ENCODE results near the gene RARS1.

The RARS1 gene

GRCh38 chr5:168481330-168481788, 4.9 kb upstream of the RARS1 start:
- DNase-seq: no peak
- TF ChIP-seq, protein P1, sequence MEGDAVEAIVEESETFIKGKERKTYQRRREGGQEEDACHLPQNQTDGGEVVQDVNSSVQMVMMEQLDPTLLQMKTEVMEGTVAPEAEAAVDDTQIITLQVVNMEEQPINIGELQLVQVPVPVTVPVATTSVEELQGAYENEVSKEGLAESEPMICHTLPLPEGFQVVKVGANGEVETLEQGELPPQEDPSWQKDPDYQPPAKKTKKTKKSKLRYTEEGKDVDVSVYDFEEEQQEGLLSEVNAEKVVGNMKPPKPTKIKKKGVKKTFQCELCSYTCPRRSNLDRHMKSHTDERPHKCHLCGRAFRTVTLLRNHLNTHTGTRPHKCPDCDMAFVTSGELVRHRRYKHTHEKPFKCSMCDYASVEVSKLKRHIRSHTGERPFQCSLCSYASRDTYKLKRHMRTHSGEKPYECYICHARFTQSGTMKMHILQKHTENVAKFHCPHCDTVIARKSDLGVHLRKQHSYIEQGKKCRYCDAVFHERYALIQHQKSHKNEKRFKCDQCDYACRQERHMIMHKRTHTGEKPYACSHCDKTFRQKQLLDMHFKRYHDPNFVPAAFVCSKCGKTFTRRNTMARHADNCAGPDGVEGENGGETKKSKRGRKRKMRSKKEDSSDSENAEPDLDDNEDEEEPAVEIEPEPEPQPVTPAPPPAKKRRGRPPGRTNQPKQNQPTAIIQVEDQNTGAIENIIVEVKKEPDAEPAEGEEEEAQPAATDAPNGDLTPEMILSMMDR (IDR thresholded peaks at IDR 0.05; ENCODE audit: low read depth, low read length, missing control alignments): no peak
- in situ Hi-C loops (cut with HindIII; ENCODE audit: low pct_ligation_motif_present, low sequenced_read_pairs): no loop called here
- Histone ChIP-seq H3K4me3 (ENCODE audit: low read depth, low read length) (no peak overlapping the region), H3K36me3 (replicated peaks) (no peaks in the 10 kb centered on the region), H3K27ac (no peak overlapping the region), H3K27me3 (replicated peaks) (no peaks in the 10 kb centered on the region)

DNA sequence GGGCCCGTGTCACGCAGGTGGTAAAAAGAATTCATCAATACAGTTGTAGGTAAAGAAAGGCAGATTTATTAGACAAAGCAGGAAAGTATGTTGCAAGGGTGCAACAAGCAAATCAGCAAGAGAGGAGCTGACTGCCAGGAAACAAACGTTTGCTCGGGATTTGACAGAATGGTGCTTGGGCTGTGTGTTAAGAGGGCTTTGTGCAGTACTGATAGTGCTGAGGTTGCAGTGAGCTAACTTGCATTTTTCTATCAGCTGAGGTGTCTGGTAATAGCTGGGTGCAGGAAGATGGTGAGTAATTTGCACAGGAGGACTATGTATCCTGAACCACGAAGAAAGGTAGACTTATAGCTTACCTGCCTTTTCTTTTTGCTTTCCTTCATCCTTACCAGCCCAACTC, 3.9 kb upstream of the RARS1 start:
- no peak for DNase-seq
- H3K36me3 ChIP-seq (replicated peaks): no peaks in the 10 kb centered on the region
- in situ Hi-C loops (cut with HindIII; ENCODE audit: low pct_ligation_motif_present, low sequenced_read_pairs): no loop called here
- H3K27ac ChIP-seq: no peak overlapping the region
- no peaks in the 10 kb centered on the region for H3K27me3 ChIP-seq (replicated peaks)
- H3K4me3 ChIP-seq (ENCODE audit: low read depth, low read length): no peak overlapping the region
- TF ChIP-seq, protein P1 (IDR thresholded peaks at IDR 0.05; ENCODE audit: low read depth, low read length, missing control alignments): no peak

GRCh38 chr5:168489059-168489458, 2.8 kb downstream of the RARS1 start:
- Histone ChIP-seq H3K36me3 (replicated peaks) (peaks cover 51% of the 10 kb centered on the region), H3K4me3 (ENCODE audit: low read depth, low read length) (no peak overlapping the region), H3K27ac (no peak overlapping the region), H3K27me3 (replicated peaks) (no peaks in the 10 kb centered on the region)
- DNase-seq: no peak
- in situ Hi-C loops (cut with HindIII; ENCODE audit: low pct_ligation_motif_present, low sequenced_read_pairs): no loop called here
- TF ChIP-seq, protein P1 (IDR thresholded peaks at IDR 0.05; ENCODE audit: low read depth, low read length, missing control alignments): no peak

GRCh38 chr5:168494057-168494555, 7.8 kb downstream of the RARS1 start:
- TF ChIP-seq, protein P1 (IDR thresholded peaks at IDR 0.05; ENCODE audit: low read depth, low read length, missing control alignments): no peak
- H3K27ac ChIP-seq: no peak overlapping the region

GRCh38 chr5:168502563-168503237, 16.4 kb downstream of the RARS1 start:
- in situ Hi-C loops (cut with HindIII; ENCODE audit: low pct_ligation_motif_present, low sequenced_read_pairs): no loop called here

More at GRCh38 chr5:168494057-168494555, 7.8 kb downstream of the RARS1 start:
- no peaks in the 10 kb centered on the region for H3K27me3 ChIP-seq (replicated peaks)
- DNase-seq: no peak
- H3K4me3 ChIP-seq (ENCODE audit: low read depth, low read length): no peak overlapping the region
- H3K36me3 ChIP-seq (replicated peaks): peaks cover 83% of the 10 kb centered on the region
- in situ Hi-C loops (cut with HindIII; ENCODE audit: low pct_ligation_motif_present, low sequenced_read_pairs): no loop called here

More at GRCh38 chr5:168502563-168503237, 16.4 kb downstream of the RARS1 start:
- Histone ChIP-seq H3K4me3 (ENCODE audit: low read depth, low read length) (no peak overlapping the region), H3K27ac (no peak overlapping the region), H3K36me3 (replicated peaks) (peaks cover 51% of the 10 kb centered on the region), H3K27me3 (replicated peaks) (no peaks in the 10 kb centered on the region)
- TF ChIP-seq, protein P1 (IDR thresholded peaks at IDR 0.05; ENCODE audit: low read depth, low read length, missing control alignments): no peak
- DNase-seq: no peak

Measured in brain microvascular endothelial cell (primary cell).